ENCODE results near the gene CCNA2. TPM values are rescaled to one million over a fixed set of nuclear protein-coding genes. Genes with fewer than 3 reads are reported as not detected.
A peak's percentile ranks its signal among the peaks of the same experiment; 100 is the strongest.

Gene CCNA2
- total RNA-seq, 4 donors from 2014 or later: 11.6 to 43.5 (median 22.6) TPM

GRCh38 chr4:121829511-121829910 lies 5.8 kb upstream of the CCNA2 start:
- Histone ChIP-seq H3K4me3 (no peak overlapping the region), H3K27me3 (no peaks in the 10 kb centered on the region), H3K27ac (no peak overlapping the region), H3K4me1 (peaks cover 0 to 2% (median 0%) of the 10 kb centered on the region in 3 donors), H3K9me3 (no peaks in the 10 kb centered on the region), H3K36me3 (peaks cover 3 to 82% (median 4%) of the 10 kb centered on the region in 3 donors)
- WGBS, 2 donors: 87 to 92% methylated on average over 4 to 5 of the region's 5 CpGs
- no peak for DNase-seq
- intact Hi-C loops (cut with DNase I): no loop called here
- TF ChIP-seq CTCF (IDR thresholded peaks at IDR 0.05) (no peak), POLR2A (IDR thresholded peaks at IDR 0.05) (no peak)

- Histone ChIP-seq H3K27ac (no peak overlapping the region), H3K27me3 (no peaks in the 10 kb centered on the region), H3K36me3 (peaks cover 0 to 67% (median 3%) of the 10 kb centered on the region in 3 donors), H3K4me1 (peaks cover 0 to 14% (median 7%) of the 10 kb centered on the region in 3 donors), H3K4me3 (no peak overlapping the region), H3K9me3 (no peaks in the 10 kb centered on the region)
- intact Hi-C loops (cut with DNase I): no loop called here
- DNase-seq: no peak
- no peak for TF ChIP-seq POLR2A (IDR thresholded peaks at IDR 0.05)
- TF ChIP-seq CTCF (IDR thresholded peaks at IDR 0.05): no peak
- WGBS, 2 donors: 94 to 95% methylated on average over 1 of the region's 1 CpG
These were observed 4.2 kb upstream of the CCNA2 start for GRCh38 chr4:121827853-121828252.

- H3K4me3 ChIP-seq: no peak overlapping the region
- no peak for DNase-seq
- TF ChIP-seq POLR2A (IDR thresholded peaks at IDR 0.05) (no peak), CTCF (IDR thresholded peaks at IDR 0.05) (no peak)
- no peaks in the 10 kb centered on the region for H3K9me3 ChIP-seq
- H3K36me3 ChIP-seq: peaks cover 0 to 46% (median 0%) of the 10 kb centered on the region in 3 donors
- 32 to 52% methylated on average over 2 of the region's 2 CpGs for whole genome bisulfite sequencing, 2 donors
- H3K4me1 ChIP-seq: peaks cover 0 to 27% (median 11%) of the 10 kb centered on the region in 3 donors
- H3K27me3 ChIP-seq: no peaks in the 10 kb centered on the region
- H3K27ac ChIP-seq: peak overlapping the region in 1 of 4 donors; percentile 1
- intact Hi-C loops (cut with DNase I): no loop called here
These were observed 1.3 kb upstream of the CCNA2 start for GRCh38 chr4:121824950-121825349.

- Histone ChIP-seq H3K27me3 (no peaks in the 10 kb centered on the region), H3K4me1 (peaks cover 0 to 27% (median 11%) of the 10 kb centered on the region in 3 donors), H3K36me3 (peaks cover 0 to 46% (median under 1%) of the 10 kb centered on the region in 3 donors), H3K27ac (peak overlapping the region; percentile 74 to 87 (median 78)), H3K9me3 (no peaks in the 10 kb centered on the region), H3K4me3 (peak overlapping the region; percentile 72 to 89 (median 82))
- DNase-seq: no peak
- intact Hi-C loops (cut with DNase I): no loop called here
- 5 to 6% methylated on average over 8 of the region's 8 CpGs for WGBS, 2 donors
- TF ChIP-seq CTCF (IDR thresholded peaks at IDR 0.05) (no peak), POLR2A (IDR thresholded peaks at IDR 0.05) (no peak)
These were observed 466 bp upstream of the CCNA2 start for GRCh38 chr4:121824171-121824527.

- H3K4me3 ChIP-seq: peak overlapping the region; percentile 72 to 89 (median 82)
- peak overlapping the region; percentile 74 to 87 (median 78) for H3K27ac ChIP-seq
- TF ChIP-seq CTCF (IDR thresholded peaks at IDR 0.05): no peak
- peaks cover 0 to 49% (median 12%) of the 10 kb centered on the region in 3 donors for H3K36me3 ChIP-seq
- no peaks in the 10 kb centered on the region for H3K9me3 ChIP-seq
- 3% methylated on average over 14 to 21 of the region's 30 CpGs for WGBS, 2 donors
- peaks cover 0 to 27% (median 11%) of the 10 kb centered on the region in 3 donors for H3K4me1 ChIP-seq
- intact Hi-C loops (cut with DNase I): no loop called here
- DNase-seq: no peak
- no peaks in the 10 kb centered on the region for H3K27me3 ChIP-seq
These were observed 733 bp downstream of the CCNA2 start for GRCh38 chr4:121822796-121823504.
